ENCODE data around the gene EPHB1. TPM values are rescaled to one million over a fixed set of nuclear protein-coding genes. Genes with fewer than 3 reads are reported as not detected.
"Not testable (repeated sequence)": the region's sequence is repeated elsewhere in the genome, so short reads cannot be mapped to it uniquely, and the experiment has no call there.

The EPHB1 gene
- total and polyA plus RNA-seq, 5 experiments from 2014 or later: not detected

DNA sequence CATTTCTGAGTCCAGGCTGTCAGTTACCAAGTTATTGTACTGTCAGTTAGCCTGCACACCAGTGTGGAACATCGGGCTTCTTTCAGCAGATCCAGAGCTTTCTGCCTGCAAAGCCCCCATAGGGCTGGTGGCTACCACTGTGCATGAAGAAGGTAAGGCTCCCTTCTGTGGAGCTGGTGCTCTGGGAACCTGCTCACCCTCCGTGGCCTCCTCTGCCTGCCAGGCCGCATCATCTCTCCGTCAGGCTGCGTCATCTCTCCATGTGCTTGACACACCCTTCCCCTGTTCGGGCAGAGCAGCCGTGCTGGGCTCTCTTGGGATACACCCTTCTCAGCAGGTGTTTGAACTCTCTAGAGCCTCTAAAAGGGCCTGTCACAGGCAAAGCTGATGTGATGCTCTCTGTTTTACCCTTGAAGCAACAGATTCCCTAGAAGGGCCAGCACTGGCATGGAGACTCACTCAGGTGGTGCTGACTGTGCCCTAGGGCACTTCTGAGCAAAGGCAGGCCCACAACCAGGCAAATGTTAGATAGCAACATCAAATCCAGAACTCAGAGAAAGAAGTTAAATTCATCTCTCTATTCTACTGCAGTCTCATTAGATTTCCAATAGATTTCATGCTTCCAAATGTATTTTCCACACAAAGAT is 261.1 kb downstream of the EPHB1 start:
- DNase-seq (no peak), ATAC-seq (peak in 1 of 2 donors; percentile 15)
- H3K4me3 Mint-ChIP-seq: no peak overlapping the region
- POLR2A ChIA-PET: no interaction called here
- no peak overlapping the region for H3K27ac Mint-ChIP-seq
- H3K36me3 Mint-ChIP-seq: no peaks in the 10 kb centered on the region
- H3K4me1 Mint-ChIP-seq: no peaks in the 10 kb centered on the region
- peaks cover 0 to 12% (median 0%) of the 10 kb centered on the region in 9 donors for H3K9me3 Mint-ChIP-seq
- H3K27me3 Mint-ChIP-seq: peaks cover 0 to 15% (median 0%) of the 10 kb centered on the region in 5 donors

DNA sequence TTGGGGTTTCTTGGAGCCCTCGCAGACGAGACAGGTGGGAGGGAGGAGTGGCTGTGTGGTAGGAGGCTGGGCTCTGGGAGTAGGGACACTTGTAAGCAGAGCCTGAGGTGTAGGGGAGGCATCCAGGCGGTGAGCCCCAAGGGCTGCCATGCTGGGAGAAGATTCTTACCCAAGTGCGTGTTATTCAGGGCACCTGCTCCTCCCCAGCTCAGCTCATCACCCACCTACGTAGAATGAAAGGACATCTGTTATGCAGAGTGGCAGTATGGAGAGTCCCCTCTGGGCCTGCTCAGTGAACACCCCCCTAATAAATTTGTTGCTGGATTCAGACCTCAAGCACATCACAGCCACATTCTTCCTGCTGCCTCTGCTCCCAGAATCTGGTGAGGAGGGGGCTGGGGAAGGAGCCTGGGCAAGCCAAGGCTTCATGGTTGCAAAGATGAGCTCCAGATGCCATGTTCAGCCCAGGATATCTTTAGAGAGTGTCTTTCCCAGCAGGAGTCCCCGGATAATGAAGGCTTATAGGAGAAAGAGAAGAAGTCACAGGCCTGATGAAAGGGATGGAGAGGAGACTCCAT is 261.8 kb downstream of the EPHB1 start:
- H3K4me3 Mint-ChIP-seq: no peak overlapping the region
- H3K4me1 Mint-ChIP-seq: no peaks in the 10 kb centered on the region
- peaks cover 0 to 12% (median 0%) of the 10 kb centered on the region in 5 donors for H3K27me3 Mint-ChIP-seq
- DNase-seq (no peak), ATAC-seq (no peak)
- no peak overlapping the region for H3K27ac Mint-ChIP-seq
- H3K36me3 Mint-ChIP-seq: no peaks in the 10 kb centered on the region
- peaks cover 0 to 12% (median 0%) of the 10 kb centered on the region in 9 donors for H3K9me3 Mint-ChIP-seq
- POLR2A ChIA-PET: no interaction called here

DNA sequence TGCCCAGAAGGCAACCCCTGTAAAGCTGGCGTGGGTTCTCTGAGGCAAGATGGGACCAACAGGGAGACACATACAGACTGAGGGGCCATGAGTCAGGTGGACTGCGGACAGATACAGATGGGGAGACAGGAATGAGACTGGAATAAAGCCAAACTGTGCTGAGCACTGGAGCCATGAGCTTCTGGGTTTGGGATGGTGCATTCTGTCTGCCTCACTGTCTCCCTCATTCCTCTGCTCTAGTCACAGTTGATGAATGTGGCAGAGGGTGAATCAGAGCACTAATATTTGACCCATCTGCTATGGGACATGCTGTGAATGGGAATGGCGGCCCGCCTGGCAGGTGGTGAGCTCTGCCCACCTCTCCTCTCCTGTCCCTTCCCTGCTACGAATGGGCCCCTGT is 262.9 kb downstream of the EPHB1 start:
- POLR2A ChIA-PET: no interaction called here
- no peak for ATAC-seq
- Mint-ChIP-seq H3K27ac (no peak overlapping the region), H3K4me1 (no peaks in the 10 kb centered on the region), H3K9me3 (peaks cover 0 to 20% (median 2%) of the 10 kb centered on the region in 9 donors), H3K4me3 (no peak overlapping the region), H3K27me3 (peaks cover 0 to 8% (median 0%) of the 10 kb centered on the region in 5 donors), H3K36me3 (peaks cover 0 to 4% (median 0%) of the 10 kb centered on the region in 3 donors)
- no peak for DNase-seq

DNA sequence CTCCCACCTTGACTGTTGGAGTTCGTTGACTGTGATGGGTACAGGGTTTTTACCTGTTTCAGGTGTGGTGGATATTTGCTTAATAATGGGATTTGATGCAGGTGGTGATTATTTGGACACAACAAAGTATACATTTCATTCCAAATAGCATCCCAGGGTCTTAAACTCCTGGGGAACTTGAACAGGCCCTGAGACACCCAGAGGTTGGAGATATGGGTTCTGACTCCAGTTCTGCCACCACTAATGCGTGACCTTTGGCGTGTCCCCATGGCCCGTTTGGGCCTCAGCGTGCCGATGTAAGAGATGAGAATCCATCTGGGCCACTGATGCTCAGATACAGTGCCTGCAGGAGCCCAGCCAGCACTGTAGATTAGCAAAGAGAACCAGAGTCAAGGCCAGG is 264.5 kb downstream of the EPHB1 start:
- peaks cover 0 to 4% (median 0%) of the 10 kb centered on the region in 3 donors for H3K36me3 Mint-ChIP-seq
- peaks cover 0 to 8% (median 0%) of the 10 kb centered on the region in 5 donors for H3K27me3 Mint-ChIP-seq
- H3K27ac Mint-ChIP-seq: no peak overlapping the region
- H3K9me3 Mint-ChIP-seq: peaks cover 0 to 28% (median 9%) of the 10 kb centered on the region in 9 donors
- no peak overlapping the region for H3K4me3 Mint-ChIP-seq
- no peaks in the 10 kb centered on the region for H3K4me1 Mint-ChIP-seq
- POLR2A ChIA-PET: no interaction called here
- ATAC-seq (no peak), DNase-seq (no peak)

DNA sequence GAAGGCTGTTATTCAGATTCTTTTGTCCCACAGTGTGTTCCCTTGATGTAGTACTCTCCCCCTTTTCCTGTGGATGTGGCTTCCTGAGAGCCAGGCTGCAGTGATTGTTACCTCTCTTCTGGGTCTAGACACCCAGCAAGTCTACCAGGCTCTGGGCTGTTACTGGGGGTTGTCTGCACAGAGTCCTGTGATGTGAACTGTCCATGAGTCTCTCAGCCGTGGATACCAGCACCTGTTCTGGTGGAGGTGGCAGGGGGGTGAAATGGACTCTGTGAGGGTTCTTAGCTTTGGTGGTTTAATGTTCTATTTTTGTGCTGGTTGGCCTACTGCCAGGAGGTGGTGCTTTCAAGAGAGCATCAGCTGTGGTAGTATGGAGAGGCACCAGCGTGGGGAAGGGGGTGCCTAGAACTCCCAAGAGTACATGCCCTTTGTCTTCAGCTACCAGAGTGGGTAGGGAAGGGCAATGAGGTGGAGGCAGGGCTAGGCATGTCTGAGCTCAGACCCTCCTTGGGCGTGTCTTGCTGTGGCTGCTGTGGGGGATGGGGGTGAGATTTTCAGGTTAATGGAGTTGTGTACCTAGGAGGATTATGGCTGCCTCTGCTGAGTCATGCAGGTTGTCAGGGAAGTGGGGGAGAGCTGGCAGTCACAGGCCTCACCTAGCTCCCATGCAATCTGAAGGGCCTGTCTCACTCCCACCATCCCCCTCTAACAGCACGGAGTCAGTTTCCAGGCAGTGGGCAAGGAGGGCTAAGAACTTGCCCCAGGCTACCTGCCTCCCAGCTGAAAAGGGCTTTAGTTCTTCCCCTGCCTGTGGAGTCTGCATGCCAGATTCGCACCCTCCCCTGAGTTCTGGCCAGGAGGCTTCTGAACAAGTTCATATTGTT is 272.0 kb downstream of the EPHB1 start:
- H3K27me3 Mint-ChIP-seq: peaks cover 0 to 28% (median 5%) of the 10 kb centered on the region in 5 donors
- H3K4me1 Mint-ChIP-seq, H3K36me3 Mint-ChIP-seq, H3K4me3 Mint-ChIP-seq, ATAC-seq, POLR2A ChIA-PET, DNase-seq: not testable (repeated sequence)
- H3K9me3 Mint-ChIP-seq: peaks cover 0 to 31% (median 13%) of the 10 kb centered on the region in 9 donors
- H3K27ac Mint-ChIP-seq: peak overlapping the region in 1 of 10 donors; percentile 25

DNA sequence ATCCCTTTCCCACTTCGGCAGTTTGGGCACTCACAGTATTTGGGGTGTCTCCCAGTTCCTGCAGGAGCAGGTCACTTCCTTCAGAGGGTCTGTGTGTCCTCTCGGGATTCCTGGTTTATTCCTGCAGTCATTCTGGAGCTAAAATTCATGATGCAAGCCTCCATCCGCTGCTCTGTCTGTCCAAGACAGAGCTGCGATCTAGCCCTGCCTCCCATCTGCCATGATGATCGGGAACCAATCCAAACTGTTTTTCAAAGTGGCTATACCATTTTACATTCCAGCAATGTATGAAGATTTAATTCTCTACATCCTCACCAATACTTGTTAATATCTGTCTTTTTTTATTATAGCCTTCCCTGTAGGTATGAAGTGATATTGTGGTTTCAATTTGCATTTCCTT is 273.0 kb downstream of the EPHB1 start:
- H3K4me1 Mint-ChIP-seq: peaks cover 0 to 2% (median 0%) of the 10 kb centered on the region in 4 donors
- peaks cover 0 to 38% (median 10%) of the 10 kb centered on the region in 9 donors for H3K9me3 Mint-ChIP-seq
- no peak for ATAC-seq
- POLR2A ChIA-PET: no interaction called here
- peaks cover 2 to 36% (median 5%) of the 10 kb centered on the region in 5 donors for H3K27me3 Mint-ChIP-seq
- no peak for DNase-seq
- H3K36me3 Mint-ChIP-seq: peaks cover 0 to 3% (median 0%) of the 10 kb centered on the region in 3 donors
- no peak overlapping the region for H3K4me3 Mint-ChIP-seq
- H3K27ac Mint-ChIP-seq: no peak overlapping the region

DNA sequence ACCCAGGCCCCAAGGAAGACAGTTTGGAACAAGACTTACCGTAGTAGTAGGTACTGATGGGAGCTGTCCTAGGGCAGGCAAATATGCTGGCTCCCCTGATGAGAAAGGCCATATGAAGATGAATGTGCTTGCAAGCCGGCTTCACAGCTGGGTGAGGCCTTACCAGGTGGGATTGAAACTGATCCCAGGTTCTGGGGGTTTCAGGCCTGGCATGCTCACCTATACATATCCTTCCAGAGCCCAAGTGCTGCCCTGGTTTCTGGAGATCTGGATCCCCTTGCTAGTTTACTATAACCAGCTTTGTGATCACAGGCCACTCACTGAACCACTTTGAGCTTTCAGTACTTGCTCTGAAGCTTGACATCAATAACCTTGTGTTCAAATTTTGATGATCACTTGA is 274.3 kb downstream of the EPHB1 start:
- POLR2A ChIA-PET: no interaction called here
- Mint-ChIP-seq H3K27me3 (peaks cover 2 to 36% (median 5%) of the 10 kb centered on the region in 5 donors), H3K9me3 (peaks cover 0 to 32% (median 7%) of the 10 kb centered on the region in 9 donors), H3K36me3 (peaks cover 0 to 3% (median 0%) of the 10 kb centered on the region in 3 donors), H3K27ac (no peak overlapping the region), H3K4me1 (peaks cover 0 to 2% (median 0%) of the 10 kb centered on the region in 4 donors), H3K4me3 (no peak overlapping the region)
- DNase-seq (no peak), ATAC-seq (no peak)

DNA sequence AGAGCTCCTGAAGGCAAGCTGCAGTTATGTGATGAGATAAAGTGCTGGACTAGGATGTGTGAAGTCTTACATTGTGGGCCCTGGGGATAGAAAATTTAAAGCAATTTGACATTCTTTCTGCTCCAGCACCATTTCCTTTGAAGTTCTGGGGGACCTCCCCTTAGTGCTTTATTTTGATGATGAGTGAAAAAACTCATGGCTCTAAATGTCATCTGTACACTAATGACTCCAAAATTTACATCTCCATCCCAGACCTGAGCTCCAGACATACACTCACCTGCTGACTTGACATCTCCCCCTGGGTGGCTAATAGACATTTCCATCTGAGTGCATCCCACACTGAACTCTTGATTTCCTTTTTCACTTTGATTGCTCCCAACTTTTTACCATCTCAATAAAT is 276.4 kb downstream of the EPHB1 start:
- POLR2A ChIA-PET: no interaction called here
- peaks cover 0 to 27% (median under 1%) of the 10 kb centered on the region in 9 donors for H3K9me3 Mint-ChIP-seq
- H3K36me3 Mint-ChIP-seq: peaks cover 0 to 3% (median 0%) of the 10 kb centered on the region in 3 donors
- H3K4me3 Mint-ChIP-seq: no peak overlapping the region
- DNase-seq: no peak
- H3K27me3 Mint-ChIP-seq: peaks cover under 1 to 36% (median 4%) of the 10 kb centered on the region in 5 donors
- H3K4me1 Mint-ChIP-seq: peaks cover 0 to 2% (median 0%) of the 10 kb centered on the region in 4 donors
- H3K27ac Mint-ChIP-seq: no peak overlapping the region
- ATAC-seq: no peak

DNA sequence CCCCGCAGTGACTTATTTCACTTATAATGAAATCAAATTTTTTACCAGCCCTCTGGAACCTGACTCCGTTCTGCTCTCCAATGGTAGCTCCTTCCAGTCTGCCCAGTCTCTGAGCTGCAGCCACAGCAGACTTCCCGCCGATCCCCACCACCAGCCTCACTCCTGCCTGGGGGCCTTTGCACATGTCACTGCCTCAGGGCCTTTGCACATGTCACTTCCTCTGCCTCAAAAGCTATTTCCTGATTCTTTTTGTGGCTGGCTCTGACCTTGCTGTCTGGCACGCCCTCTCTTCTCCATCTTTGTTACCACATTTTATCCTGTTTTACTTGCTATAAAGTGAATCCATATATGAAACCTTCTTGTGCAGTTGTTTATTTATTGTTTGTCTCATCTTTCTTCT is 277.4 kb downstream of the EPHB1 start:
- no peak for DNase-seq
- POLR2A ChIA-PET: no interaction called here

DNA sequence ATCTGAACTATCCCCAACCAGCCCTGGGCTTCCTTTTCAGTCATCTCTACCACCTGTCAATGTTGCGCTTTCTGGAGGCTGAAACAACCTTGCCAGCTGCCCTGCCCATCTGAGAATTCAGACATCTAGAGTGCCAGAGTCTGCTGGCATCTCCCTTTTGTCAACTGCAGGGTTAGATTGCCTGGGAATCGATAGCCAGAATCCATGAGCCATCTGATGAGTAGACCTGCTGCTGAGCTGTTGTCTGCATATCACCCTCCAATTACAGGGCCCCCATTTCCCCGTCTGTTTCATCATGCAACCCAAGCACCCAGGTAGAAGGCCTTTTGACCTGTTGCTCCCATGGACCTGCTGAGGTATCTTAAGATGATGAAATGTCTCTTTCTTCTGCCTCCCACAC is 280.1 kb downstream of the EPHB1 start:
- Mint-ChIP-seq H3K4me3 (no peak overlapping the region), H3K27me3 (peaks cover 0 to 32% (median 6%) of the 10 kb centered on the region in 5 donors), H3K36me3 (peaks cover 0 to 3% (median 0%) of the 10 kb centered on the region in 3 donors), H3K4me1 (no peaks in the 10 kb centered on the region), H3K27ac (no peak overlapping the region), H3K9me3 (peaks cover 0 to 11% (median 2%) of the 10 kb centered on the region in 9 donors)
- POLR2A ChIA-PET: no interaction called here
- ATAC-seq (no peak), DNase-seq (no peak)

More for the DNA sequence above, 277.4 kb downstream of the EPHB1 start:
- H3K36me3 Mint-ChIP-seq: peaks cover 0 to 3% (median 0%) of the 10 kb centered on the region in 3 donors
- H3K9me3 Mint-ChIP-seq: peaks cover 0 to 19% (median 2%) of the 10 kb centered on the region in 9 donors
- no peak for ATAC-seq
- H3K27me3 Mint-ChIP-seq: peaks cover 0 to 32% (median 4%) of the 10 kb centered on the region in 5 donors
- no peak overlapping the region for H3K4me3 Mint-ChIP-seq
- H3K4me1 Mint-ChIP-seq: no peaks in the 10 kb centered on the region
- no peak overlapping the region for H3K27ac Mint-ChIP-seq

DNA sequence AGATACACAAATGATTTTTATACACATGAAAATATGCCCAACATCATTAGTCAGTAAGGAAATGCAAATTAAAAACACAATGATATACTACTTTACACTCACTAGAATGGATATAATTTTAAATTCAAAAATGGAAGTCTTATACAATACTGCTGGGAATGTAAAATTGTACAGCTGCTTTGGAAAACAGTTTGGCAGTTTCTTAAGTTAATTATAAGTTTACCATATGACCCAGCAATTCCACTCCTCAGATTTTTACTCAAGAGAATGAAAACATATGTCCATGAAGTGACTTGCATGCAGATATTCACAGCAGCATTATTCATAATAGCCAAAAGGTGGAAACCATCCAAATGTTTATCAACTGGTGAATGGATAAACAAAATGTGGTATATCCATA is 281.3 kb downstream of the EPHB1 start:
- peaks cover 0 to 27% (median 6%) of the 10 kb centered on the region in 5 donors for H3K27me3 Mint-ChIP-seq

DNA sequence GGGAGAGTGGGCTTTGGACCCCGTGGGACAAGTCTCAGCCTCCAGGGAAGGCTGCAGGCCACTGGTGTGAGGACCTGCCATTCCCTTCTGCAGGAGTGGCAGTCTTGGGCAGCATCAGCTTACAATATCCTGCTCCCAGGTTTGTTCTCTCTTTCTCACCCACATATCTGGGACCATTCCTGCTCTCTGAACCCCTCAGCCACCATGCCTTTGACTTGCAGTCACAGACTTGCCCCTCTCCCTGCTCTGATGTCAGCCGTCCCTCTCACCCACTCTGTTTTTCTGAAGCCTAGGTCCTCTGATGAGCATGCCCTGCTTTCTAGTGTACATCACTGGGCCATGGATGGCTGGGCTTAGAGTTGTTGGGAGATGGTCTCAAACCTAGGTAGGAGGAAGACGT is 282.1 kb downstream of the EPHB1 start:
- no peaks in the 10 kb centered on the region for H3K4me1 Mint-ChIP-seq
- POLR2A ChIA-PET: no interaction called here
- H3K4me3 Mint-ChIP-seq: no peak overlapping the region
- H3K9me3 Mint-ChIP-seq: peaks cover 0 to 10% (median 2%) of the 10 kb centered on the region in 9 donors
- H3K27ac Mint-ChIP-seq: peak overlapping the region in 1 of 10 donors; percentile 24
- no peak for ATAC-seq
- peaks cover 0 to 25% (median 9%) of the 10 kb centered on the region in 5 donors for H3K27me3 Mint-ChIP-seq
- H3K36me3 Mint-ChIP-seq: peaks cover 0 to 3% (median 0%) of the 10 kb centered on the region in 3 donors
- DNase-seq: no peak

More for the DNA sequence above, 281.3 kb downstream of the EPHB1 start:
- Mint-ChIP-seq H3K27ac (no peak overlapping the region), H3K9me3 (peaks cover 0 to 11% (median 4%) of the 10 kb centered on the region in 9 donors), H3K4me3 (no peak overlapping the region), H3K4me1 (no peaks in the 10 kb centered on the region), H3K36me3 (peaks cover 0 to 3% (median 0%) of the 10 kb centered on the region in 3 donors)
- POLR2A ChIA-PET: no interaction called here
- ATAC-seq (no peak), DNase-seq (no peak)

Data from naive thymus-derived CD8-positive, alpha-beta T cell (primary cell).